GM23338 (cell line): ENCODE results near the gene SH2D5. TPM values are rescaled to one million over a fixed set of nuclear protein-coding genes. Genes with fewer than 3 reads are reported as not detected.

Experiments used
- ATAC-seq: fragments of 200-7000 bp; cut with Tn5 transposase; 3 replicates; pipeline ENCODE4 v1.9.1; 2020
- DNase-seq: peaks from one replicate; pipeline ENCODE4 v3.0.0-alpha.2; 2015; ENCODE audit warnings: low spot score
- H2AFZ ChIP-seq: fragments of 200-600 bp; sonication (generic); 2 replicates; pipeline ENCODE4 v1.8.0; 2016; ENCODE audit warnings: antibody characterized with exemption, mild to moderate bottlenecking, moderate library complexity
- H3F3A ChIP-seq: fragments of 200-600 bp; sonication (generic); replicated peaks from 2 replicates; pipeline ENCODE4 v1.8.0; 2017; ENCODE audit warnings: antibody characterized with exemption, mixed run types, low read depth
- H3K27ac ChIP-seq: fragments of 200-600 bp; sonication (generic); 2 replicates; pipeline ENCODE4 v1.6.1; 2016; ENCODE audit warnings: low read depth
- H3K27me3 ChIP-seq: fragments of 200-600 bp; sonication (generic); 2 replicates; pipeline ENCODE4 v1.8.0; 2016; ENCODE audit warnings: mild to moderate bottlenecking, mixed run types, moderate library complexity; ENCODE audit not compliant: insufficient read depth
- H3K36me3 ChIP-seq: fragments of 200-600 bp; sonication (generic); 2 replicates; pipeline ENCODE4 v1.8.0; 2016; ENCODE audit warnings: mild to moderate bottlenecking; ENCODE audit not compliant: insufficient read depth
- H3K4me1 ChIP-seq: fragments of 200-600 bp; sonication (generic); 2 replicates; pipeline ENCODE4 v1.8.0; 2016; ENCODE audit warnings: mild to moderate bottlenecking, moderate library complexity; ENCODE audit not compliant: insufficient read depth
- H3K4me2 ChIP-seq: fragments of 200-600 bp; sonication (generic); 2 replicates; pipeline ENCODE4 v1.7.1; 2017; ENCODE audit warnings: mixed run types
- H3K4me3 ChIP-seq: fragments of 200-600 bp; sonication (generic); 2 replicates; pipeline ENCODE4 v1.6.1; 2016; ENCODE audit warnings: mixed run types
- H3K79me2 ChIP-seq: fragments of 200-600 bp; sonication (generic); replicated peaks from 2 replicates; pipeline ENCODE4 v1.8.0; 2017; ENCODE audit warnings: mild to moderate bottlenecking; ENCODE audit not compliant: insufficient read depth
- H3K9me2 ChIP-seq: fragments of 200-600 bp; sonication (generic); 2 replicates; pipeline ENCODE4 v1.8.0; 2017; ENCODE audit not compliant: insufficient read depth
- H4K20me1 ChIP-seq: fragments of 200-600 bp; sonication (generic); replicated peaks from 2 replicates; pipeline ENCODE4 v1.8.0; 2017; ENCODE audit warnings: mild to moderate bottlenecking; ENCODE audit not compliant: insufficient read depth
- H3K27ac Mint-ChIP-seq: 2 replicates; pipeline ENCODE4 v1.8.0; 2020; ENCODE audit warnings: inconsistent platforms, mild to moderate bottlenecking, moderate library complexity, mixed read lengths
- H3K27me3 Mint-ChIP-seq: 3 replicates; pipeline ENCODE4 v1.8.0; 2022; ENCODE audit warnings: low read depth, mild to moderate bottlenecking, moderate library complexity, mixed read lengths, inconsistent platforms; ENCODE audit not compliant: insufficient read depth, poor library complexity
- H3K36me3 Mint-ChIP-seq: 3 replicates; pipeline ENCODE4 v1.8.0; 2021; ENCODE audit warnings: low read depth, mild to moderate bottlenecking, inconsistent platforms, moderate library complexity, mixed read lengths
- H3K4me1 Mint-ChIP-seq: 3 replicates; pipeline ENCODE4 v1.8.0; 2020; ENCODE audit warnings: mild to moderate bottlenecking, inconsistent platforms, mixed read lengths
- H3K4me3 Mint-ChIP-seq: 3 replicates; pipeline ENCODE4 v1.8.0; 2021; ENCODE audit warnings: moderate library complexity, mild to moderate bottlenecking, inconsistent platforms, mixed read lengths
- H3K9me3 Mint-ChIP-seq: 3 replicates; pipeline ENCODE4 v1.8.0; 2020; ENCODE audit warnings: moderate library complexity, mild to moderate bottlenecking, inconsistent platforms, mixed read lengths
- CREB1 ChIP-seq: fragments of 250-450 bp; sonication (Bioruptor Pico); IDR thresholded peaks from 2 replicates; pipeline ENCODE4 v1.5.0; 2020; ENCODE audit warnings: low read depth, mild to moderate bottlenecking, moderate library complexity
- CTCF ChIP-seq, 2 experiments: fragments of 200-600 bp in 1 of 2; sonication (generic) in 1 of 2; conservative IDR thresholded peaks; 2 replicates each; pipeline versions ENCODE4 v1.5.1 to v1.6.1; 2016 to 2017; ENCODE audit warnings: antibody characterized with exemption in 2 of 2, low read depth in 2 of 2, mild to moderate bottlenecking in 2 of 2, moderate library complexity in 1 of 2
- ETS1 ChIP-seq: IDR thresholded peaks from 2 replicates; pipeline ENCODE4 v1.6.1; 2016; ENCODE audit warnings: antibody characterized with exemption
- EZH2 ChIP-seq: fragments of 200-600 bp; sonication (generic); IDR thresholded peaks from one replicate; pipeline ENCODE4 v1.8.0; 2017; ENCODE audit warnings: antibody characterized with exemption, mild to moderate bottlenecking, low read depth; ENCODE audit not compliant: unreplicated experiment
- EZH2phosphoT487 ChIP-seq: fragments of 200-600 bp; sonication (generic); IDR thresholded peaks from one replicate; pipeline ENCODE4 v1.8.1; 2018; ENCODE audit warnings: antibody characterized with exemption; ENCODE audit not compliant: unreplicated experiment
- JUNB ChIP-seq: IDR thresholded peaks from one replicate; pipeline ENCODE4 v1.6.1; 2016; ENCODE audit warnings: antibody characterized with exemption; ENCODE audit not compliant: unreplicated experiment
- NANOG ChIP-seq: IDR thresholded peaks from 2 replicates; pipeline ENCODE4 v1.6.1; 2016; ENCODE audit warnings: antibody characterized with exemption, borderline replicate concordance
- POLR2AphosphoS5 ChIP-seq: IDR thresholded peaks from 2 replicates; pipeline ENCODE4 v1.6.1; 2016; ENCODE audit warnings: antibody characterized with exemption, low read depth
- REST ChIP-seq: IDR thresholded peaks from one replicate; pipeline ENCODE4 v1.6.1; 2018; ENCODE audit warnings: antibody characterized with exemption; ENCODE audit not compliant: unreplicated experiment
- STAT1 ChIP-seq: IDR thresholded peaks from one replicate; pipeline ENCODE4 v1.6.1; 2016; ENCODE audit warnings: antibody characterized with exemption; ENCODE audit not compliant: unreplicated experiment
- ZNF114 ChIP-seq: fragments of 250-450 bp; sonication (Bioruptor Pico); IDR thresholded peaks from 2 replicates; pipeline ENCODE4 v1.5.0; 2020; ENCODE audit warnings: mild to moderate bottlenecking, moderate library complexity
- ZNF331 ChIP-seq: fragments of 250-450 bp; sonication (Bioruptor Pico); IDR thresholded peaks from 2 replicates; pipeline ENCODE4 v1.5.0; 2020; ENCODE audit warnings: low read depth, mild to moderate bottlenecking, moderate library complexity
- ZNF462 ChIP-seq: fragments of 250-450 bp; sonication (Bioruptor Pico); IDR thresholded peaks from 2 replicates; pipeline ENCODE4 v1.5.0; 2020; ENCODE audit warnings: mild to moderate bottlenecking, moderate library complexity
- polyA plus RNA-seq: library from polyadenylated mRNA; unstranded; fragments of >200 nt; fragmentation: Nextera tagmentation; extraction: Ambion mirVana; gene quantifications from 2 replicates; pipeline ENCODE4 v1.2.1, GENCODE V29; 2016
- total RNA-seq: library from RNA; depleted of rRNA; stranded (reverse); fragments of >200 nt; shearing (Covaris generic); gene quantifications from 2 replicates; pipeline ENCODE4 v1.2.3, GENCODE V29; 2014

Gene SH2D5
- total and polyA plus RNA-seq, 2 experiments from 2014 or later = 5.0 to 24.8 TPM

- peak overlapping the region; percentile 75 for H3K4me3 Mint-ChIP-seq
- no peaks in the 10 kb centered on the region for H3K36me3 Mint-ChIP-seq
- no peak for ATAC-seq
- DNase-seq = no peak
- H3K27me3 ChIP-seq = peaks cover 41% of the 10 kb centered on the region
- no peaks in the 10 kb centered on the region for H3K9me2 ChIP-seq
- no peaks in the 10 kb centered on the region; the same call in 1 of the 2 replicates for H4K20me1 ChIP-seq
- peak overlapping the region; percentile 94 for H3K4me2 ChIP-seq
- H3K9me3 Mint-ChIP-seq = no peaks in the 10 kb centered on the region
- H3K36me3 ChIP-seq = no peaks in the 10 kb centered on the region
- H3K27me3 Mint-ChIP-seq = peaks cover 39% of the 10 kb centered on the region
- H3K4me3 ChIP-seq = peak overlapping the region; percentile 87; the same call in 1 of the 2 replicates
- no peaks in the 10 kb centered on the region for H3K79me2 ChIP-seq
- H3F3A ChIP-seq = peaks cover 16% of the 10 kb centered on the region; the same call in 1 of the 2 replicates
- H3K27ac Mint-ChIP-seq = no peak overlapping the region
- TF ChIP-seq CREB1 (no peak), REST (no peak), ETS1 (no peak), STAT1 (no peak), ZNF331 (CRISPR knock-in tag) (no peak), ZNF114 (CRISPR knock-in tag) (no peak), CTCF (conservative IDR thresholded peaks at IDR 0.05; ENCODE audit: low read depth in 2 of 2) (no peak), EZH2phosphoT487 (no peak), EZH2 (no peak), POLR2AphosphoS5 (no peak), NANOG (no peak), ZNF462 (no peak), JUNB (no peak)
- H3K4me1 ChIP-seq = peaks cover 42% of the 10 kb centered on the region
- no peak overlapping the region for H2AFZ ChIP-seq
- H3K4me1 Mint-ChIP-seq = peaks cover 28% of the 10 kb centered on the region
- H3K27ac ChIP-seq = no peak overlapping the region
These were observed 1.8 kb downstream of the SH2D5 start for GRCh38 chr1:20730690-20731056.
